Stimulated activated CD8-positive, alpha-beta memory T cell treated with anti-CD3 and anti-CD28 coated beads, Interleukin-2, amount 100 ng/mL, for 1 hour (primary cell): Measurements from ENCODE around the gene ACIN1.

Experiments
- DNase-seq, 2 donors: peaks; one replicate each; pipeline ENCODE4 v3.0.0-alpha.2; 2020; ENCODE audit warnings: low read depth in 2 of 2

Gene ACIN1

DNA sequence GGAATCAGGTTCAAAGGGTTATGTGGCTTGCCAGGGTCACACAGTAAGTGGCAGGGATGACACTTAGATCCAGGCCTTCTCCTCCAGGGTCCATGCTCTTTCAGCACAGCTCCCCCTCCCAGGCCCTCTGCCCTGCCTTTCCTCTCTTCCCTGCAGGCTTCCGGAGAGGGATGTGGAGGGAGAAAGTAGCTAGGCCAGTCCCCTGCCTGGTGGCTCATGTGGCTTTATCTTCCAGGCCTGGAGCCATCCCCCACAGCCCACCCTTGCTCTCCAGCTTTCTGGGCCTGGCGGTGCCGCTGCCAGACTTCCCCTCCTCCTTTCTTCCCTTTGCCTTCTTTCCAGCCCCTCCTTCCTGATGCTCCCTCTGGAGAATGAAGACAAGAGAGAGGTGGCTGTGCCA is 51.2 kb downstream of the ACIN1 start:
- DNase-seq, result no peak

DNA sequence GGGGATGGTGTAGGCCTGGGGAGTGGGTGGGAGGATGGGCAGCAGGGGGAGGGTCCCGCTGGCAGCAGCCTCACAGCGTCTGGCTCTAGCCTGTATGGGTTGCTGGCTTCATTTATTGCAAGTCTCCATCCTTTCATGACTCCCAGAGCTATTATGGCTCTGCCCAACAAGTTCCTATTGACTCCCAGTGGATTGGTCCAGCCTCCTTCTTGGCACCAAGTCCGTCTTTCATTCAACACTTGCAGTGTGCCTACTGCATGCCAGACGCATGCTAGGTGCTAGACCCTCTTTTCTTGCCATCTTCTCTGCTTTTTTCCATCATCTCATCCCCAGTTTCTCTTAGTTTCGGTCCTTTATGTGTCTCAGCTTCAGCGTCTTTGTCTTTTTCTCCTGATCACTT is 51.8 kb downstream of the ACIN1 start:
- no peak for DNase-seq

DNA sequence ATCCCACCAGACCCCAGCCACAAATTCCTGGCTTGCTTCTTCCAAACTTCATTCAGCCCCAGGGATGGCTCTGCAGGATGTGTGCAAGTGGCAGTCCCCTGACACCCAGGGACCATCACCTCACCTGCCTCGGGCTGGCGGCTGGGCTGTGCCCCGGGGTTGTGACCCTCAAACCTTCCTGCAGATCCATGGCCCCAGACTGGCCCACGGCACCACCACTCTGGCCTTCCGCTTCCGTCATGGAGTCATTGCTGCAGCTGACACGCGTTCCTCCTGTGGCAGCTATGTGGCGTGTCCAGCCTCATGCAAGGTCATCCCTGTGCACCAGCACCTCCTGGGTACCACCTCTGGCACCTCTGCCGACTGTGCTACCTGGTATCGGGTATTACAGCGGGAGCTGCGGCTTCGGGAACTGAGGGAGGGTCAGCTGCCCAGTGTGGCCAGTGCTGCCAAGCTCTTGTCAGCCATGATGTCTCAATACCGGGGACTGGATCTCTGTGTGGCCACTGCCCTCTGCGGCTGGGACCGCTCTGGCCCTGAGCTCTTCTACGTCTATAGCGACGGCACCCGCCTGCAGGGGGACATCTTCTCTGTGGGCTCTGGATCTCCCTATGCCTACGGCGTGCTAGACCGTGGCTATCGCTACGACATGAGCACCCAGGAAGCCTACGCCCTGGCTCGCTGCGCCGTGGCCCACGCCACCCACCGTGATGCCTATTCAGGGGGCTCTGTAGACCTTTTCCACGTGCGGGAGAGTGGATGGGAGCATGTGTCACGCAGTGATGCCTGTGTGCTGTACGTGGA is 52.6 kb downstream of the ACIN1 start, which contains the start of gene PSMB11:
PSMB11 (plus strand) TSS at position 51 of the 804 bp plus-strand sequence; CDS start at position 65, 14 bp downstream.
- DNase-seq, result no peak

DNA sequence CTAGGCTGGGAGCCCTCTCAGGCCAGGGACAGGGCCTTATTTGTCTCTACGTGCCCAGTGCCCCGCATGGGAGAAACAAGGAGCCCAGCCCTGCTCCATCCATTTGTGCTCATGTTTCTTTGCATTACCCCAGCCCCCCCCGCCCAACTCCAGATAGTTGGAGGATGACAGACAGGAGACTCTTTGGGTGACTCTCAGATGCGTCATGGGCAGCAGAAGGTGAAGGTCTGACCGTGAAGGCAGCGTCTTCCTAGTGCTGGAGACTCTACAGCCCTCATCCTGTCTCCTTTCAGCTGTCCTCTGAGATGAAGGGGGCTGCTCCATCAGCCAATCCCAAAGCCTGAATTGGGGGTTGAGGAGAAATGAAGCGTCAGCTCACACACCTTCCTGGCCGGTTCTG is 53.2 kb downstream of the ACIN1 start:
- no peak for DNase-seq

DNA sequence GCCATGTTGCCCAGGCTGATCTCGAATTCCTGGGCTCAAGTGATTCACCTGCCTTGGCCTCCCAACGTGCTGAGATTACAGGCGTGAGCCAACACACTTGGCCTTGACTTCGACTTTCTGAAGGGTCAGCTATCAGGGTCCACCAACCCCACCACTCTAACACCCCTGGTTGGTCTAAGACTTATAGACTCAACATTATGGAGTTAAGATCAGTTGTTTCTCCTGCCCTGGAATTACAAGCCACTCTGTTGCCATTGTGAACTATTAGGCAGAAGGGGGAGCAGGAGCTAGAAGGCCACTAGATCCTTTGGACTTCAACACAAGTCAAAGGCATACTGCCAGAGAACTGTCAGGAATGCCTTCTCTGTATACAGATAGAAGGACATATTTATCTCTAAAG is 54.8 kb downstream of the ACIN1 start:
- DNase-seq, result no peak

DNA sequence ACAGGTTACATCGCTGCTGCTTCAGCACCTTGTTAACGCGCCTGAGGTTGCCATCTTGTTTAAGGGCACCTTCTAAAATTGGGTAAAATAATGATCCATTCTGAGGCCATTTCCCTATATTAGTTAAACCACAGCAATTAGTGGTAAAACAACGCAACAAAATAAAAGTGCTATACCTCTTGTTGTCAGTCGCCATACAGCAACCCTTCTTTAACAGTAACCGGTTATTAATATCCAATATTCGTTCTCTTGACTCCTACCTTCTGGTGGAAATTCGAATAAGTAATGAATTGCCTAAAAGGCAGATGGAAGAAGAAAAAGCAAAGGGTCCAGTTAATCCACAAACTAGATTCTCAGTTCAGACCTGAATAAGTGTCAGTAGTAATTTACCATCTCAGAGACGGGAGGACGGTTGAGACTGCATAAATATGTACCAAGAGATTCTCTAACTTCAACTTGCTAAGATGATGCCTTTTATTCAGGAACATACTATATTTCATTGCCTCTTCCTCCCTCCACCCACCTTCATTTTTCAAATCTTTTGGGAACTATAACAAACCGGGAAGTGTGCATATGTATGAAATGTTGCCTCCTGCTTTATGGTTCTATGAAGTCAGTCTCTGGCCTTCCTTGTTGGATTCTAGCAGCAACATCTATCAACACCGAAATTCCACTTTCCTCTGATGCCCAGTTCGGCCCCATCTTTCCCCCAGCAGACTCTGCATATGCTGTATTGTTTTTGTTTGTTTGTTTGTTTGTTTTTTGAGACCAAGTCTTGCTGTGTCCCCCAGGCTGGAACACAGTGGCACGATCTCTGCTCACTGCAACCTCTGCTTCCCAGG is 59.4 kb downstream of the ACIN1 start:
- no peak for DNase-seq

DNA sequence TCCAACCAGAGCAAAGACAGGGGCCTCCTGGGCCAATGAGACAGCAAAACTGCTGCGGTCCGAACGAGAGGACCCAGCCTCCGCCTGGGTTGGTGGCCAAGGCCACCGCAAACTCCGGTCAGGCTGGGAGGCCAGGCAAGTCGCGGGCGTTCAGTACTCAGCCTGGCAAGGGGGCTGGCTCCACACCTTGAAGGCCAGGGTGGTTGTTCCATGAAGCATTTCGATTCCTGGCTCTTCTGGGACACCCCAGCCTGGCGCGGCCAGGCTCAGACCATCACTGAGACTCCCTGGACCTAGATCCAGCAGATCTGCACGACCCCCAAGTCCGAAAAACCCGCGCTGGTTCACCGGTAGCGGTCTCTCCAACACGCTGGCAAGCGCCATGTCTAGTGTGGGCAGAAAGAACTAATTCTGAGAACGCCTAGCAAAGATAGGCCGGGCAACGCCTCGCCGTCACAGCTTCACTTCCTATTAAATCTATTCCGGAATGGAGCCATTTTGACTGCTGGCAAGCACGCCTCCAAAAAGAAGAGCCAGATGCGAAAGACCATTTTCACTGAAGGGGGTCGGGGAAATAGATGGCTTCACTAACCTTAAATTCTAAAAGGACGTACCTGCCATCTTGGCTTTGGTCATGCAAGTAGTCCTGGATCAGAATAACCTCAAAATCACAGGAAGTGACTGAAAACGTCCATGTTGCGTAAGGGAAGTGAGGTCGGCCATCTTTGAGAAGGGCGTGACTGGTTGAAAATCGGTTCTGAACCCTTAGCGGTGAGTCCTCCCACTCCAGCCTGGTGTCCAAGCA is 60.2 kb downstream of the ACIN1 start, which contains the start of gene PSMB5:
PSMB5 (minus strand) TSS at position 403 of the 805 bp plus-strand sequence; CDS start at position 384, 19 bp downstream.
- peak; percentile 66 to 69 for DNase-seq

DNA sequence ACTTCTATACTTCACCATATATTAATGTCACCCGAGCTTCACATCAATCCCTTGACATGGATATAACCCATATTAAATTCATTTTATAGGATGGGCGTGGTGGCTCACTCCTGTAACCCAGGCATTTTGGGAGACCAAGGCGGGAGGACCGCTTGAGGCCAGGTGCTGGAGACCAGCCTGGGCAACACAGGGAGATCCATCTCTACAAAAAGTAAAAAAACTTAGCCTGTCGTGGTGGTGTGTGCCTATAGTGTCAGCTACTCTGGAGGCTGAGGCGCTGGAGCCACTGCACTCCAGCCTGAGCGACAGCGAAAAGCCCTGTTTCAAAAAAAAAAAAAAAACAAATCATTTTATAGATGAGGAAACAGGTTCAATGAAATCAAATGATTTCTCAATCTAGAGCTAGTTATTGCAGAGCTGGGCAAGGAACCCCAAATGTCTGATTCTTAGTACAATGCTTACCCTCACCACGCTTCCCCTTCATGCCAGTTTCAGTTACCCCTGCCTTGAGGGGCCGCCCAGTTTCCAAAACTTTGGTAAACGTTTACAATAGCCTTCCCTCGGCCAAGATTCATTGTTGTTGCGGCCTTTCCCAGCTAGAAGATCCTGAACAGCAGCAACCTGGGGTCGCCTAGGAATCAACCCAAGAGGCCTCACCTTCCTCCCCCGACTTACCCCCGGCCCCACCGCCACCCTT is 61.0 kb downstream of the ACIN1 start:
- DNase-seq, result no peak

DNA sequence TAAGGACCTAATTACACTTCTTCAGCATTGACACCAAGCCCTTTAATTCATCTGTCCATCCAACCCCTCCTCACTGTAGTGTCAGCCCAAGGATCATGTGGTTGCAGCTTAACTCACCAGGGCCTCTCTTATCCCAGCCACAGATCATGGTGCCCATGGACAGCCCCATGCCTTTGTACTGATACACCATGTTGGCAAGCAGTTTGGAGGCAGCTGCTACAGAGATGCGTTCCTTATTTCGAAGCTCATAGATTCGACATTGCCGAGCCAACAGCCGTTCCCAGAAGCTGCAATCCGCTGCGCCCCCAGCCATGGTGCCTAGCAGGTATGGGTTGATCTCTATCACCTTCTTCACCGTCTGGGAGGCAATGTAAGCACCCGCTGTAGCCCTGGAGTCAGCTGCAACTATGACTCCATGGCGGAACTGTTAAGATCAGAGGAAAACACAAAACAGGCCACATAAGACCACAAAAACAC is 61.6 kb downstream of the ACIN1 start:
- no peak for DNase-seq

DNA sequence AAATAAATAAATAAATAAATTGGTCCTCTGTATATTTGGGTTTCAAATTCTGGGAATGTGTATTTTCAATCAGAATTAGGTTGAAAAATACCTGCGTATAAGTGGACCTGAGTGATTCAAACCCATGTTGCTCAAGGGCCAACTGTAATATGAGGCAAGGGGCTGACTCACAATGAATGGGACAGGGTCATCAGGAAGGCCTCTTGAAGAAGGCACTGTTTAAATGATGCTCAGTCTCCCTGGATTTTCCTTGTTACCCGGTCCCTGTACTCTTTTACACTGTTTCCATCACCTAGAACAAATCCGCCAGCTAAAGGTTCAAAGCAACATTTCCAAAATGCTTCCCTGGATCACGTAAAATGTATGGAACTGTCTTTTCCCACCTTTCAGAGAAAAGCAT is 64.0 kb downstream of the ACIN1 start:
- no peak for DNase-seq

DNA sequence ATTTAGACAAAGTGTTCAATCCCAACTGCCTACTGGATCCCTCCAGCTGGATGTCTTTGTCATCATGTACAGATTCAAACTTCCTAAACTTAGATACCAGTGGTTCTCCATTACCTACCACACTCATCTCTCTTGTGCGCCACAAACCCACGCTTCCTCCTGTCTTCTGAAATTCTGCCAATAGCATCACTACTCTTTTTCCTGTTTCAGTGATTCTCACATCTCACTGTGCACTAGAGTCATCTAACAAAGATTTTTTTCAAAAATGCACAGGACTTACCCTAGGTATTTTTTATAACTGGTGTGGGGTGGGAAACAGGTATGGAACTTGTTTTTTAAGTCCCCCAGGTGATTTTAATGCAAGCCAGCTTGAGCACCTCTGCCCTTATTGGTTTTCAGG is 66.1 kb downstream of the ACIN1 start:
- DNase-seq, result no peak

DNA sequence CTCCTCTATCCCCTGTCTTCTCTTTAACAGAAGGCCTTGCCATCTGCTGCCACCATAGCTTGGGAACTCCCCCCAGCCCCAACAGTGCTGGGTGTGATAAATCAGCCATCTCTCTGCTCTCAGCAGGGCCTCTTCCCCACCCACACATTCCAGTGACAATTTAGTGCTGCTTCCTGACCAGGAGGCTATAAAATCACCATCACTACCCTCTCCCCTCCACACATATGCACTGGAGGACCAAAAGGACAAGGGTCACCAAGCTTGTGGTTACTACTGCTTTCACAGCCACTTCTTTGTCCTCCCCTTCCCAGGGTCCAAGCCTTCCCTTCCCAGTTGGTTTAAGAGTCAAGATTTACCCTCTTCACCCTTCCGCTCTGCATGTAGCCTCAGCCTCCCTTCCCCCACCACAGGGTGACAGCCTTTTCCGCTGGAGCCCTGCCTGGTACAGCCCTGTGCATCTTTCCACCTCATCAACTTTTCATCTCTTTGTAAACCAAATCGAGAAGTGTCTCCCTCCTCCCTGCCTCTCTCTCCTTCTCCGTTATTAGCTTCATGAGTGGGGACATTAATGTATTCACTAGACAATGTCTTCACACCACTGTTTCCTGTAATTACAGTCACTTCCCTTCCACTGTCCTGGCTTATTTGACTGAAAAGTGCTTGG is 69.7 kb downstream of the ACIN1 start:
- DNase-seq, result no peak

DNA sequence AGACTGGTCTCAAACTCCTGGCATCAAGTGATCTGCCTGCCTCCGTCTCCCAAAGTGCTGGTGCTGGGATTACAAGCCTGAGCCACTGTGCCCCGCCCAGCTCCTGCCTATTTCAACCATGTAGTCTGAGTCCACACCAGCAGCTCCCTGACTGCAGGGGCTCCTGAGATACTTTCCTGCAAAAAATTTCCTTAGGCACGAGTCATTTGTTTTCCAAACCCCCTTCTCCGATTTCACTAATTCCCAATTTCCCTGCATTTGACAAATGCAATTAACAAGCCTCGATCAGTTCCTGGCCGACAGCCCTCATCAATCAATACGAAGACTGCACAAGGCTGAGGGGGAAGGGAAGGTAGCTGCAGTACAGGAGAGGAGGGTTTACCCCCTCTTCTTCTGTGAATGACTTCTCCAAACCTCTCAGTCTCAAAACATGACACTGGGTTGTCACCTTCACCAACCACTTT is 70.3 kb downstream of the ACIN1 start:
- no peak for DNase-seq

DNA sequence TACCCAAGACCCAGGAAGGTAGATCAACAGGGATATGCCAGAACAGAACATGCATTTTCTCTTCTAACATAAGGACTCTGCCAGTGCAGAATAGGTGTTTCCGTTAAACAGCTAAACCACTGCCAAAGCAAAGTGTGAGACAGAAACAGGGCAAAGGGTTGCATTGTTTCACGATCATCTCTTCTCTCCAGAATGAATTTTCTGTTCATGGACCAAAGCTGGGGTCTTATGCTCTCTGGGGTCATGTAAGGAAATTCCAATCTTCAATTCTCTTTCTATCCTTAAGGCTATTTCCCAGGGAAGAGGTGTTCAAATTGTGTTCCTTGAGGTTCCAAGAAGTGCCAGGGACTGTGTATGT is 71.2 kb downstream of the ACIN1 start:
- DNase-seq, result no peak

DNA sequence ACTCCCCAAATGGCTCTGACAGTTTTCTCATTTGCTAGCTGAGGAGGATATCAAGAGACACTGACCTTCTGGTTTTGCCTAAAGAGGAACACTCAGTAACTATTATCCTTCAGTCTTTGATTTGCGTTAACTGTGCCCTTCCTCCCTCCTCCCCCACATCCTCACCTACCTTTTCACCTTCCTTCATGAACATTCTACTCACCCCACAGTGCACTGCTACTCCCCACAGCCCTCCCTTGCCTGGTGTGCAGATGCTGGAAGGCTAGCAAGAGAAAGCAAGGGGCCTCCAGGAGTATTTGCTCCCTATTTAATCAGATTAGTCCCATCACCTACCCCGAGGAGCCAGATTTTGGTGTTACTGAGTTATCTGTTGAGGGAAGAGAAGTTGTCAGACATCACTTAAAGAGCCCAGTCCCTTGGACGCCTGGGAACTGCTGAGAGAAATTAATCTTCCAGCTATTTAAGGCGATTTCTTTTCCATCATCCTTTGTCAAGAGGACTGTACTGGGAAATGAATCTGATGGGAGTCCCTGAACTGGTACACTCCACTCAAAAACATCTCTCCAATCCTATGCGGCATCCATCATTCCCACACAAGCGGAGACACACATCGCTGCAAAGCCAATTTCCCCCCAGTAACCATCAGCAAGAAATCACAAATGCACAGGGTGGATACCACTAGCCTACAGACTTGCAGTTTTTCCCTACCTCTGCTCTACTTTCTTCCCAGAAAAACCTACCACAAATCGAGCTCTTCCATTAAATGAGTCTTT is 71.7 kb downstream of the ACIN1 start:
- no peak for DNase-seq

DNA sequence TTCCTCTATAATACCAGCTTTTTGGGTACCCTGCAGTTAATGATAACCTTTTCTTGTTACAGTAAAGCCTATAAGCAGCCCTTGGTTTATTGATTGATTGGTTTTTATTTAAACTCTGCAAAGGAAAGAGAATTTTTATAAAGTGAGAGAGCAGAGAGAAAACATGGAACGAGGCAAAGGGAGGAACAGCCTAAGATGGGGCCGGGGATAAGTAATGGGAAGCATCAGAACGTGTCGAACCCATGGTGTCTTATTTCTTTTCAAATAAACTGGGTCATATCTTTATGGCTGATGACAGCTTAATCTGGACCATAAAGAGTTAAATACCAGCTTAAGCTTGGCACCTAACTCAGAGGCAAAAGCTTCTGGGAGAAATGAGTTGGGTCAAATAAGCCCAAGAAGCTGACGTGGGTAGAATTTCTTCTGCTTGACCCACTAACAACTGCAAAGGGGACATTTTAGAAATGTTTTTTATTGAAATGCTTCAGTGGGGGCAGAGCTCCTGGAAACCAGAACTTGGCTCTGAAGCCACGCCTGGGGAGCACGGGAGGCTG is 73.0 kb downstream of the ACIN1 start:
- no peak for DNase-seq

DNA sequence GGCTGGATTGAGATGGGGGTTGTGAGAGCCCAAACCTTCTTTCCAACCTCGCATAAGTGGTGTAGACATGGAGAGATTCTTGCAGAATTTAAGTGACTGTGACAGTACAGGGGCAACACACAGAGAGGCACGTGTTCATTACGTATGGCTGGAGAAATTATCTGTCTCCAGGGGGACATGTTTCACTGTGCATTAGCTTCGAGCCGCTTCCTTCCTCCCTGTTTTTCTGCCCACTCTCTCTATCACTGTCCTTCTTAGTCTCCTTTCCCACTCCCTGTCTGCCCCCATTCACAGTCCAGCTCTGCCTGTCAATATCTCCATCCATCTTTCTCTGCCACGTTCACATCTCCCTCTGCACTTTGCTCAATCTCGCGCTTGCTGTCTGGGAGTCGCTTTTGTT is 73.5 kb downstream of the ACIN1 start:
- DNase-seq, result no peak

DNA sequence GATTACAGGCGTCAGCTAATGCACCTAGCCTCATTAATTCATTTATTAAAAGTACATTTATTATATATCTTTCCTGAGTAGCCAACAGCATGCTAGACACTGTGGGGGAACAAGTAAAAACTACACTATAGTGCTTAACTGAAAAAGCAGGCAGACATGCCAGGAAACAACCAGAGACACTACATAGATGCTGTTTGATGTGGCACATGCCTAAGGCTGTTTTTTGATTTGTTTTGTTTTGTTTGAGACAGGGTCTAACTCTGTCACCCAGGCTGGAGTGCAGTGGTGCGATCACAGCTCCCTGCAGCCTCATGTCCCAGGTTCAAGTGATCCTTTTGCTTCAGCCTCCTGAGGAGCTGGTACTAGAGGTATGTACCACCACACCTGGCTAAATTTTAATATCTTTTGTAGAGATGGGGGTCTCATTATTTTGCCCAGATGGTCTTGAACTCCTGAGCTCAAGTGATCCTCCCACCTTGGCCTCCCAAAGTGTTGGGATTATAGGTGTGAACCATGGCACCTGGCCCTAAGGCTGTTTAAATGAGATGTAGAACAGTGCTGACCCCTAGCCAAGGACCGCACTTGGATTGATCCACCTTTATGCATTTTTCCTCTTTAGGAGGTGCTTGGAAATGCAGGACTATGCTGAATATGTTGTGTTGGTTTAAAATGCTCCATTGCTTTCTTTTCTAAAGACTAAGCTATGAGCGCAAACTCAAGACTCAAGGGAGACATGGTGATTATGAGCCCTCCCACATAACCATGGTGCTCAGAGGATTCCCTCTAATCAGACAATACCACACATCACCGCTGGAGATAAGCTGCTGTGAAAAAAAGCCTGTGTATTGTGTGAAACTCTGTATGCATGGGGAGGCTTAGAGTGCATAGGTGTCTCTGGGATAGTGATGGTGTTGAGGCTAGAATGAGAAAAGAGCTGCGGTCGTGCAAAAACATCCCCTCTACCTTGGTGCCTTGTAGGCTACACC is 74.5 kb downstream of the ACIN1 start:
- no peak for DNase-seq
